GM23338 (cell line): ENCODE data around the gene ANGPT4.

Experiments used
- CREB1 ChIP-seq: fragments of 250-450 bp; sonication (Bioruptor Pico); IDR thresholded peaks from 2 replicates; pipeline ENCODE4 v1.5.0; 2020; ENCODE audit warnings: low read depth, mild to moderate bottlenecking, moderate library complexity
- EZH2 ChIP-seq: fragments of 200-600 bp; sonication (generic); IDR thresholded peaks from one replicate; pipeline ENCODE4 v1.8.0; 2017; ENCODE audit warnings: antibody characterized with exemption, mild to moderate bottlenecking, low read depth; ENCODE audit not compliant: unreplicated experiment
- REST ChIP-seq: IDR thresholded peaks from one replicate; pipeline ENCODE4 v1.6.1; 2018; ENCODE audit warnings: antibody characterized with exemption; ENCODE audit not compliant: unreplicated experiment
- TF ChIP-seq, protein P1 (sequence below), 2 experiments: fragments of 200-600 bp in 1 of 2; sonication (generic) in 1 of 2; conservative IDR thresholded peaks; 2 replicates each; pipeline versions ENCODE4 v1.5.1 to v1.6.1; 2016 to 2017; ENCODE audit warnings: antibody characterized with exemption in 2 of 2, low read depth in 2 of 2, mild to moderate bottlenecking in 2 of 2, moderate library complexity in 1 of 2

- TF ChIP-seq, protein P1, sequence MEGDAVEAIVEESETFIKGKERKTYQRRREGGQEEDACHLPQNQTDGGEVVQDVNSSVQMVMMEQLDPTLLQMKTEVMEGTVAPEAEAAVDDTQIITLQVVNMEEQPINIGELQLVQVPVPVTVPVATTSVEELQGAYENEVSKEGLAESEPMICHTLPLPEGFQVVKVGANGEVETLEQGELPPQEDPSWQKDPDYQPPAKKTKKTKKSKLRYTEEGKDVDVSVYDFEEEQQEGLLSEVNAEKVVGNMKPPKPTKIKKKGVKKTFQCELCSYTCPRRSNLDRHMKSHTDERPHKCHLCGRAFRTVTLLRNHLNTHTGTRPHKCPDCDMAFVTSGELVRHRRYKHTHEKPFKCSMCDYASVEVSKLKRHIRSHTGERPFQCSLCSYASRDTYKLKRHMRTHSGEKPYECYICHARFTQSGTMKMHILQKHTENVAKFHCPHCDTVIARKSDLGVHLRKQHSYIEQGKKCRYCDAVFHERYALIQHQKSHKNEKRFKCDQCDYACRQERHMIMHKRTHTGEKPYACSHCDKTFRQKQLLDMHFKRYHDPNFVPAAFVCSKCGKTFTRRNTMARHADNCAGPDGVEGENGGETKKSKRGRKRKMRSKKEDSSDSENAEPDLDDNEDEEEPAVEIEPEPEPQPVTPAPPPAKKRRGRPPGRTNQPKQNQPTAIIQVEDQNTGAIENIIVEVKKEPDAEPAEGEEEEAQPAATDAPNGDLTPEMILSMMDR (conservative IDR thresholded peaks at IDR 0.05; ENCODE audit: low read depth in 2 of 2): peak; percentile 87 to 99
- TF ChIP-seq REST: no peak
- TF ChIP-seq EZH2: no peak
- TF ChIP-seq CREB1 (CRISPR knock-in tag): no peak
Measured at GRCh38 chr20:956330-956951, 40.3 kb upstream of the ANGPT4 start.
